T-helper 2 cell treated with Interferon-gamma antibody and Interleukin-4, amounts not matched to agents 5 μg/mL and 100 μg/mL, for 36 hours (primary cell): ENCODE results near the gene HERC3.
A peak's percentile ranks its signal among the peaks of the same experiment; 100 is the strongest.

Experiments used
- DNase-seq: peaks from one replicate; pipeline ENCODE4 v3.0.0; 2021; ENCODE audit warnings: low spot score
- H3K27ac Mint-ChIP-seq: one replicate; pipeline ENCODE4 v1.8.0; 2021; ENCODE audit warnings: mild to moderate bottlenecking, mixed read lengths
- H3K27me3 Mint-ChIP-seq: one replicate; pipeline ENCODE4 v1.8.0; 2021; ENCODE audit warnings: low read depth, mixed read lengths
- H3K36me3 Mint-ChIP-seq: one replicate; pipeline ENCODE4 v1.8.0; 2021; ENCODE audit warnings: low read depth, mixed read lengths
- H3K4me1 Mint-ChIP-seq: one replicate; pipeline ENCODE4 v1.8.0; 2021; ENCODE audit warnings: low read depth, mixed read lengths
- H3K4me3 Mint-ChIP-seq: one replicate; pipeline ENCODE4 v1.8.0; 2022; ENCODE audit warnings: mild to moderate bottlenecking, moderate library complexity, mixed read lengths
- H3K9me3 Mint-ChIP-seq: one replicate; pipeline ENCODE4 v1.8.0; 2021; ENCODE audit warnings: mixed read lengths

Gene HERC3

DNA sequence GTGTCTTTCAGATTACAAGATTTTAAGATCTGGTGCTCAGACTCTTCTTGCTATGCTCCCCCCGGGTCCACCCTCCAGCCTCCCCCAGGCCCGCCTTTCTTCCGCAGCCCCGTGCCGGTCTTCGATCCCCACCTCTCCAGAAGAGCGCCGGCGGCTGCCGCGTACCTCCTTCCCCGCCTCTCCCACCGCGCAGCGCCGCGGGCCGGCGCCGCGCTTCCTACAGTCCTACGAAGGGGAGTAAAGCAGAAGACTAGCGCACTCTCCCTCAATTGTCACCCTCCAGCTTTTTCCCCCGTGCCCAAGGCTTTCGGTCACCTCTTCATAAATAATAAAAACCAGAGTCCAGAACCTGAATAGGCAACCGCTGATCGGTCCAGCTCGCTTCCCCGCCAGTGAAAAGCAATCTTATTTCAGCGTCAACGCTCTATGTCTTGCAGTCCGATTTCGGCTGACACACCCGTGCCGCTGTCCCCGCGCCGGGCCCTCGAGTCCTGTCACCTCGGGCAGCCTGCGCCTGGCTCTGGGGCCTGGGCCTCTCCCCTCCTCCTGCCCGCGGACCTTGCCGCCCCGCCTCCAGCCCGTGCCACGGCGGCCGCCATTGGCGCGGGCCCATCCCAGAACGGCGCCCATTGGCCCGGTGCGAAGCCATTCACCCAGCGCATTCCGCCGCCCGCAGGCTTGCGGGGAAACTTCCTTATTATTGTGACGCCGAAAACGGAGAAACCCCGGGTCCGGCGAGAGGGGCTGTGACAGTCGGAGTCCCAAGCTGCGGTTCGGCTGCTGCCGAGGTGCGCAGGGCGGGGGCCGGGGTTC lies at the start of gene HERC3:
Gene HERC3, plus strand, starts transcription at position 694 of the 813 bp plus-strand sequence. CDS start 13,344 bp downstream, outside the sequence.
- peak; percentile 90 for DNase-seq
- peaks cover 32% of the 10 kb centered on the region for H3K4me1 Mint-ChIP-seq
- peak within 1 kb of the TSS; percentile 83 for H3K27ac Mint-ChIP-seq
- peaks cover 21% of the 10 kb centered on the region for H3K36me3 Mint-ChIP-seq
- peaks cover 20% of the 10 kb centered on the region for H3K27me3 Mint-ChIP-seq
- H3K4me3 Mint-ChIP-seq, result peak within 1 kb of the TSS; percentile 91
- no peaks in the 10 kb centered on the region for H3K9me3 Mint-ChIP-seq

DNA sequence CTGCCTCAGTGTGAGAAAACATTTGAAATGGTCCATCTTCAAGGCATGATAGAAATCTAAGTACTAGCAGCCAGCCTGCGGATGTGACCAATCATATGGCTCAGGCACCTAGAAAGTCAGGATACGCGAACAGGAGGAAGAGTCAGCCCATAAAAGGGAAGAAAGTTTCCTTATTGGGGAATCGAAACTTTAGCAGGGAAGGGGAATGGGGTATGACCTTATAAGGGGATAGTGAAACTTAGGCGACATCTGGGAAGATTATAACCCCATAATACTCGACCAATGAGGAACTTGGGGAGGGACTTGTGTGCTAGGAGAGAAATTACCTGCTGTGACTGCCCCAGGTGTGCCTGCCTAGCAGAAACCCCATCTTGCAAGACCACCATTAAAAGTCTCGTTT lies 42.5 kb upstream of the HERC3 start:
- Mint-ChIP-seq H3K36me3 (no peaks in the 10 kb centered on the region), H3K9me3 (no peaks in the 10 kb centered on the region), H3K4me3 (no peak overlapping the region), H3K27ac (no peak overlapping the region), H3K27me3 (peaks cover 2% of the 10 kb centered on the region), H3K4me1 (no peaks in the 10 kb centered on the region)
- DNase-seq, result no peak

DNA sequence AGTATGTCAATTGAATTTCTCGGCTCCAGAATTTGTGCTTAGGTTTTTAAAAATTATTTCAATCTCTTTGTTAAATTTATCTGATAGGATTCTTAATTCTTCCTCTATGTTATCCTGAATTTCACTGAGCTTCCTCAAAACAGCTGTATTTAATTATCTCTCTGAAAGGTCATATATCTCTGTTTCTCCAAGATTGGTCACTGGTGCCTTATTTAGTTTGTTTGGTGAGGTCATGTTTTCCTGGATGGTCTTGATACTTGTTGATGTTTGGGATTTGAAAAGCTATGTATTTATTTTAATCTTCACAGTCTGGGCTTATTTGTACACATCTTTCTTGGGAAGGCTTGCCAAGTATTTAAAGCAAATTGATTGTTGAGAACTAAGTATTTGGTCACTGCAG lies 24.7 kb upstream of the HERC3 start:
- no peak for DNase-seq
- no peaks in the 10 kb centered on the region for H3K9me3 Mint-ChIP-seq
- no peaks in the 10 kb centered on the region for H3K36me3 Mint-ChIP-seq
- no peaks in the 10 kb centered on the region for H3K4me1 Mint-ChIP-seq
- no peak overlapping the region for H3K4me3 Mint-ChIP-seq
- H3K27me3 Mint-ChIP-seq, result peaks cover 20% of the 10 kb centered on the region
- H3K27ac Mint-ChIP-seq, result no peak overlapping the region

DNA sequence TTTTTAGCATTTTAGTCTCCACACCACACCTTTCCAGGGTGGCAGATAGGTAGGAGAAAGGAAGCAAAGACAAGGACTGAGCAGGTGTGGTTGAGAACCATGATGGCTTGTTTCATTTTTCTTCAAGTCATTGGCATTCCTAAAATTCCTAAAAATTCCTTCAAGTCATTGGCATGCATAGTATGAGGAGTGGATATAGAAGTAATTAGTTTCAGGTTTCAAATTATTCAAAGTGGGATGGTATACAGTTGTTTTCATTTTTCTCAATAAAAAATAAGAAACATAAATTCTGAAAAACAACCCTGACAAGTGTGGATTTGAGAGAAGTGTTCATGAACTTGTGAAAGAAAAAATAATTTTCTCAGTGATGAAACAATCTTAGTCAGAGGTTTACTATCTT lies 22.3 kb upstream of the HERC3 start:
- no peak overlapping the region for H3K4me3 Mint-ChIP-seq
- DNase-seq, result no peak
- H3K9me3 Mint-ChIP-seq, result no peaks in the 10 kb centered on the region
- no peaks in the 10 kb centered on the region for H3K4me1 Mint-ChIP-seq
- H3K36me3 Mint-ChIP-seq, result no peaks in the 10 kb centered on the region
- peaks cover 14% of the 10 kb centered on the region for H3K27me3 Mint-ChIP-seq
- no peak overlapping the region for H3K27ac Mint-ChIP-seq

DNA sequence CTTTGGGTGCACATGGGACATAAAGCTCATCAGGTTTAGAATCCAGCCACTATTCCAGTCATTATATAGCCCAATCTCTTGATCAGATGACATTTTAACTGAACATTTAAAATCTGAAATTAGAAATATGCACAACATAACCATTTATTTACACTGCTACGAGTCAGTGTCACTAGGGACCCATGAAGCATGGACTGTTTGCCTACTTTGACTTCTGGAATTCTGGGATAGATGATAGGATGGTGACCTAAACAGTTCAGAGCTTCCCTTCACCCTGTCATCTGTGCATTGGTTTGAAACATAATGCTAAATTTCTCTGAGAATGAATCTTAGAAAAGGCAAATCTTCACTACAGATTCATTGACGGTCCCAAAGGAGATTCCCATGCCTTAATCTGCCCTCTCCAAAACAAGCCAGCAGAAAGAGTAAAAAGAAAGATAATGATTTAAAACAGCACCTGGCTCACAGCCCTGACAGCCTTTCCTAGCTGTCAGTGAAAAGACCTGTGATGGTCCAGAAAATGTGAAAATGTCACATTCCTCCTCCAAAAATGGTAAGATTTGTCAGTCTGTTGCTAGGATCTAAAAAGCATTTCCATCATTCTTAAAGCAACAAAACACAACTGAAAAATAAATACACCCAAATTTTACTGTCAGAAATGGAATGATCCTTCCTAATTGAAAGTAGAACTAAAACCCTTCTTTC lies 18.9 kb upstream of the HERC3 start:
- DNase-seq, result no peak
- no peak overlapping the region for H3K27ac Mint-ChIP-seq
- peaks cover 2% of the 10 kb centered on the region for H3K27me3 Mint-ChIP-seq
- no peaks in the 10 kb centered on the region for H3K4me1 Mint-ChIP-seq
- no peak overlapping the region for H3K4me3 Mint-ChIP-seq
- H3K36me3 Mint-ChIP-seq, result no peaks in the 10 kb centered on the region
- H3K9me3 Mint-ChIP-seq, result no peaks in the 10 kb centered on the region

DNA sequence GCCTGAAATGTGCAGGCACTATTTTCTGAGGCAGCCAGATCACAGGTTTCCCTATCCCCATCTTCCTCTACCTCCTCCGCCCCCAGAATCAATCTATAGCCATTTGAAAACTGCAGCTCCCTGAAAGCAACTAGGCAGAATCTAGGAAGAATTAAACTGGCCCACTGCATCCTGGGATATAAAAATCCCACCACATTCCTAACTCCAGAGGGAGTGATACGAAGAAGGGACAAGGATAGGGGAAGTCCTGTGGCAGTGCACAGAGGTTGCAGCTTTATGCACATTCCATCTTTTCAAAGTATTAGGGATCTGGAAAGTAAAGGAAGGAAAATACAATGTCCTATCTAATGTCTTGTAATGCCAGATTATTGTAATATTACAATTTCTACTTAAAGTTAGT lies 18.3 kb upstream of the HERC3 start:
- H3K27me3 Mint-ChIP-seq, result peaks cover 2% of the 10 kb centered on the region
- no peaks in the 10 kb centered on the region for H3K9me3 Mint-ChIP-seq
- no peaks in the 10 kb centered on the region for H3K36me3 Mint-ChIP-seq
- no peak for DNase-seq
- no peaks in the 10 kb centered on the region for H3K4me1 Mint-ChIP-seq
- H3K4me3 Mint-ChIP-seq, result no peak overlapping the region
- no peak overlapping the region for H3K27ac Mint-ChIP-seq

DNA sequence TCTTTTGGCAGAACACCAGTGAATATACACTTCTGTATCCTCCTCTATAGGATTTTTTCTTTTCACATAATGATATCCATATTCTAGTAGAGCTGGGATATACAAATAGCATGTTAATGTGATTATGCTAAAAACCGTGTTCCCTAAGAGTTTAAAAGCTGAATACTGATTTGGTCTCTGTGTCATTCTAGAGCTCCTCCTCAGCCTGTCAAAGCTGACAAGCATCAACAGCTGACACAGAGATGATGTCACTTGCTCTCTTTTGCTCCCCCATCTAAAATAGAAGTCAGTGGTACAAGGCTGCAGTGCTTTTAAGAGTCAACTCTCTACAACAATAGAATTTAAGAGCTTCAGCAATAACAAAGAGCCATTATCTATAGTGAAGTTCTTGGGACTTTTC lies 17.1 kb upstream of the HERC3 start:
- Mint-ChIP-seq H3K4me1 (no peaks in the 10 kb centered on the region), H3K27me3 (peaks cover 2% of the 10 kb centered on the region), H3K36me3 (no peaks in the 10 kb centered on the region), H3K9me3 (no peaks in the 10 kb centered on the region), H3K27ac (no peak overlapping the region), H3K4me3 (no peak overlapping the region)
- DNase-seq, result no peak

DNA sequence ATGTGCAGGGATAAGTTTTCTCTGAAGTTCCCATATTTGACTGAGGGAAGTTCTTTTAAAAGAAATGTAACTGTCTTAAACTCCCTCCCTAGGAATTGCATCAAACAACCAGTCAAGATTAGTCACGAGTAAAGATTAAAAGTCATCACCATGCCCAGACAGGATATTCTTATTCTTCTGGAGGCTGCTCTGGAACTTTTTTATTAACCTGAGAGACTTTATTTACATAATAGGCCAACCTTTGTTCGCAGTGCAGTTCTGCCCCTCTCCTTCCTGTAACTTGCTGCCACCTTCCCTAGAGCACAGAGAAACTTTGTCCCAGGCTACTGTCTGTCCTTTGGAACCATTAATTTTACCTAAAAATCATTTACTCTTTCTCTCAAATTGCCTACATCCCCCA lies 9.8 kb upstream of the HERC3 start:
- Mint-ChIP-seq H3K27ac (no peak overlapping the region), H3K4me3 (no peak overlapping the region), H3K4me1 (no peaks in the 10 kb centered on the region), H3K9me3 (no peaks in the 10 kb centered on the region), H3K36me3 (no peaks in the 10 kb centered on the region), H3K27me3 (no peaks in the 10 kb centered on the region)
- no peak for DNase-seq

DNA sequence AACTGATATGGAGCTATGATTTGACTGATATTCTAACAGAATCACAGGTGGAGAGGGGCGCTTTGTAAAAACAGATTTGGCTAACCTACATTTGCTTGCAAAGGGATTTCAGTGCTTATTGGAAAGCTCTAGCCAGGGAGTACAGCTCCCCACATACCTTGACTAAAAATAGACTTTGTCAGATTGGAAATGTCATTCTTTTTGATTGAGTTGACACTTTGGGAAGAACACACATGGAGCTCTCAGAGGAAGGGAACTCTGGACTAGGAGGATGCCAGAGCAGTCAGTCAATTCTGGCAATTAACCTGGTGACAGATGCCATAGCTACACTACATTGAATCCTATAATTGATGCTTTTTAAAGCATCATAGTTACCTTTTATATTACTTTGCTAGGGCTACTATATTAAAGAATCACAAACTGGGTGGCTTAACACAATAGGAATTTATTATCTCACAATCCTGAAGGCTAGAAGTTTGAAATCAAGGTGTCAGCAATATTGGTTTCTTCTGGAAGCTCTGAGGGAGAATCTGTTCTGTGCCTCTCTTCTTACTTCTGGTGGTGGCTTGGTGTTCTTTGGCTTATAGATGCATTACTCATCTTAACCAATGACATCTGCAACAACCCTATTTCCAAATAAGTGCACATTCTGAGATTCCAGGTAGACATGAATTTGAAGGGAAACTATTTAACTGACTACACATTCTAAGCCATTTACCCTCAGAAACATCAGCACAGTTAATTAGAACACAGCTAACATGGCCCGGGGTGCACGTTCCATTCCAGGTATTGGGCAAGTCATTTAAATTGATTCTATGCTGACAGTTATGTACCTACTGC lies 8.4 kb upstream of the HERC3 start:
- H3K9me3 Mint-ChIP-seq, result no peaks in the 10 kb centered on the region

DNA sequence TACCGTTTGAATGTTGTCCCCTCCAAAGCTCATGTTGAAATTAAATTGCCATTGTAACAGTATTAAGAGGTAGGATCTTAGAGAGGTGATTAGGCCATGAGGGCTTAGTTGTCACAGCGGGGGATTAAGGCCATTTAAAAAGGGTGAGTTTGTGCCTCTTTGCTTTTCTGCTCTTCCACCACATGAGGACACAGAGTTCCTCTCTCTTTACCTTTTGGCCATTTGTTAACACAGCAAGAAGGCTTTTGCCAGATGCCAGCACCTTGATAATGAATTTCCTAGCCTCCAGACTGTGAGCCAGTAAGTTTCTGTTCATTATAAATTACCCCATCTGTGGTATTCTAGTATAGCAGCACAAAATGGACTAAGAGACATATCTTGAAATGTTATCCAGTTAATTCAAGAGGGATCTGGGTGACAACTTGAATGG lies 7.8 kb upstream of the HERC3 start:
- Mint-ChIP-seq H3K4me1 (no peaks in the 10 kb centered on the region), H3K4me3 (no peak overlapping the region), H3K27ac (no peak overlapping the region), H3K9me3 (no peaks in the 10 kb centered on the region), H3K36me3 (no peaks in the 10 kb centered on the region), H3K27me3 (peaks cover 10% of the 10 kb centered on the region)
- no peak for DNase-seq

More for the DNA sequence above, 8.4 kb upstream of the HERC3 start:
- Mint-ChIP-seq H3K27me3 (peaks cover 6% of the 10 kb centered on the region), H3K36me3 (no peaks in the 10 kb centered on the region), H3K27ac (no peak overlapping the region), H3K4me1 (no peaks in the 10 kb centered on the region), H3K4me3 (no peak overlapping the region)
- no peak for DNase-seq

DNA sequence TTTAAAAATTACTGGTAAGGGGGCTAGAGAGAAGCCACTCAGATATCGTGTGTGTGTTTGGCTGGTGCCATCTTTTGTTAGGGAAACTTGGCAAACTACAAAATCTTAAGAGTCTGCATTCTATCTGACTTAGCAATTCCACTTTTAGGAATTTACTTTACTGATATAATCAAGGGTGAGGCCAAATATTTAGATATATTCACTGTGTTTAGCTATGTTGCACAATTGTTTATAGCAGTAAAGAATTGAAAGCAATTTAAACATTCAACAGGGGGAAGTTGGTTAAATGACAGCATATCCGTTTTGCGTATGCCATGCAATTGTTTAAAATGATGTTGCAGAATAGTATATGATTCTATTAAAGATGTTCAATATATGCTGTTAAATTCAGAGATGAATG lies 6.4 kb upstream of the HERC3 start:
- peaks cover 17% of the 10 kb centered on the region for H3K27me3 Mint-ChIP-seq
- H3K27ac Mint-ChIP-seq, result no peak overlapping the region
- no peaks in the 10 kb centered on the region for H3K4me1 Mint-ChIP-seq
- no peaks in the 10 kb centered on the region for H3K9me3 Mint-ChIP-seq
- H3K4me3 Mint-ChIP-seq, result no peak overlapping the region
- DNase-seq, result no peak
- no peaks in the 10 kb centered on the region for H3K36me3 Mint-ChIP-seq

DNA sequence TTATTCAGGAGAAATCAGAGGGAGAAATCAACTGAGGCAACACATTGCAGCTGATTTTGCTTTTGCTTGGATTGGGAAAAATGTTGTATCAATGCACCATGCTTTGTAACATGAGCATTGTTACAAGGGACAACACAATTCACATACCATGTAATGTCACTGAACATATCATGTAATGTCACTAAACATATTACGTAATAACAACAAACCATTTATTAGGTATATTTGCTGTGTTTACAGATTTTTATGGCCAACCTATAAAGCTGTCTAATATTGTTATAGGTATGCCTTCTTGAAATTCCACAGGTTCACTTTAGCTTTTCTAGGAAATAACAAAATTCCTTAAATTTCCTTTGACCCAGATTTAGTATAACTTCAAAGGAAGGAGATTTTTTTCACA lies 5.0 kb upstream of the HERC3 start:
- no peaks in the 10 kb centered on the region for H3K36me3 Mint-ChIP-seq
- H3K4me3 Mint-ChIP-seq, result no peak overlapping the region
- no peak overlapping the region for H3K27ac Mint-ChIP-seq
- H3K4me1 Mint-ChIP-seq, result peaks cover 10% of the 10 kb centered on the region
- no peak for DNase-seq
- H3K9me3 Mint-ChIP-seq, result no peaks in the 10 kb centered on the region
- peaks cover 20% of the 10 kb centered on the region for H3K27me3 Mint-ChIP-seq

DNA sequence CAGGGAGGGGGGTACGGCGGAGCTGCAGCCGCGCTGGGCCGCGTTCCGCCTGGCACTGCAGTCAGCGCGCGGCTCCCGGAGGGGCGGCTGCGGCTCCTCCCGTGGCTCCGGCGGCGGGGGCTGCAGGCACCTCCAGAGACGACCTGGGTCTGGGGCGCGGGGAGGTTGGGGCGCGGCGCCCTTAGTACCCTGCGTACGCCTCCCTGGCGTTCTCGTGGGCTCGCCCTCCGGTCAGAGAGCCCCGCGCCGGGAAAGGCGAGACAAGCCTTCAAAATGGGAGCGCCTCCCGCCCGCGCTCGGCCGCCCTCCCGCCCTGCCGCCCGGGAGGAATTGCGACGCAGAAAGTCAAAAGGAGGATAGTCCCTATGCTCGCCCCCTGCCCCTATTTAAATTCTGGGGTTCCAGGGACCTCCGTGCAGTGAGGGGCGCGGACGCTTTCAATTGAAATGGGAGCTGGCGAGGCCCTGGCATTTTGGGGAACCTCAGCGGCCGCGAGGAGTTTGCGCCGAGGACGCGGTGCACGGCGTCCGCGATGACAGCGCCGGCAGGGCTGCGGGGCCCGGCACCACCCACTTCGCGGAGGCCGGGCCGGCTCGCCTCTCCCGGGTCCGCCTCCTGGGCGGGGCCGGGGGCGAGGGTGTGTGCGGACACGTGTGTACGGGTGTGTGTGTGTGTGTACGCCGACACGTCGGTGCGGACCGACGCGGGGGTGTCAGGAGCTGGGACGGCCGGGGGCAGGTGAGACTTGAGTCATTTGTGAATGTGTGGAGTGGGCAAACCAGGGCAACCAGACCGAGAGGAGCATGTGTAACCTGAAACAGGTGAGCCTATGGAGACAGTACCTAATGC lies 544 bp downstream of the HERC3 start:
- H3K36me3 Mint-ChIP-seq, result peaks cover 25% of the 10 kb centered on the region
- H3K4me1 Mint-ChIP-seq, result peaks cover 34% of the 10 kb centered on the region
- no peaks in the 10 kb centered on the region for H3K9me3 Mint-ChIP-seq
- H3K27me3 Mint-ChIP-seq, result peaks cover 20% of the 10 kb centered on the region
- peak overlapping the region; percentile 91 for H3K4me3 Mint-ChIP-seq
- peak overlapping the region; percentile 83 for H3K27ac Mint-ChIP-seq
- DNase-seq, result peak; percentile 84
